ENCODE results near the gene CYP11A1. TPM values are rescaled to one million over a fixed set of nuclear protein-coding genes. Genes with fewer than 3 reads are reported as not detected.
"Not testable (repeated sequence)": the region's sequence is repeated elsewhere in the genome, so short reads cannot be mapped to it uniquely, and the experiment has no call there.

The CYP11A1 gene
- total RNA-seq, 1 donor from 2014 or later = 0.27 TPM

GRCh38 chr15:74368121-74368520 lies 675 bp upstream of the CYP11A1 start:
- TF ChIP-seq CTCF (IDR thresholded peaks at IDR 0.05; ENCODE audit: borderline replicate concordance) = no peak
- H3K27me3 ChIP-seq (ENCODE audit: low read depth) = peaks cover 58% of the 10 kb centered on the region
- intact Hi-C loops (cut with micrococcal nuclease) = no loop called here

GRCh38 chr15:74365598-74366445 lies 1.6 kb downstream of the CYP11A1 start:
- no peaks in the 10 kb centered on the region for H3K36me3 ChIP-seq
- H3K9me3 ChIP-seq (replicated peaks) = no peaks in the 10 kb centered on the region
- H3K4me3 ChIP-seq = peak overlapping the region; percentile 72
- H3K4me1 ChIP-seq = peaks cover 14% of the 10 kb centered on the region
- DNase-seq = peak; percentile 48
- H3K27me3 ChIP-seq (ENCODE audit: low read depth) = peaks cover 49% of the 10 kb centered on the region
- TF ChIP-seq CTCF (IDR thresholded peaks at IDR 0.05; ENCODE audit: borderline replicate concordance) = no peak
- intact Hi-C loops (cut with micrococcal nuclease) = no loop called here
- peak overlapping the region; percentile 40 for H3K27ac ChIP-seq (replicated peaks)

More at GRCh38 chr15:74368121-74368520, 675 bp upstream of the CYP11A1 start:
- H3K4me3 ChIP-seq = no peak overlapping the region
- H3K36me3 ChIP-seq = no peaks in the 10 kb centered on the region
- peaks cover 14% of the 10 kb centered on the region for H3K4me1 ChIP-seq
- no peak for DNase-seq
- no peaks in the 10 kb centered on the region for H3K9me3 ChIP-seq (replicated peaks)
- H3K27ac ChIP-seq (replicated peaks) = no peak overlapping the region

- no peak for TF ChIP-seq CTCF (IDR thresholded peaks at IDR 0.05; ENCODE audit: borderline replicate concordance)
- DNase-seq = no peak
- intact Hi-C loops (cut with micrococcal nuclease) = no loop called here
- Histone ChIP-seq H3K36me3 (no peaks in the 10 kb centered on the region), H3K27ac (replicated peaks) (no peak overlapping the region), H3K4me3 (peak overlapping the region; percentile 72), H3K27me3 (ENCODE audit: low read depth) (peaks cover 41% of the 10 kb centered on the region), H3K9me3 (replicated peaks) (no peaks in the 10 kb centered on the region), H3K4me1 (peaks cover 14% of the 10 kb centered on the region)
Measured at GRCh38 chr15:74364936-74365597, 2.4 kb downstream of the CYP11A1 start.

GRCh38 chr15:74362482-74362881 lies 5.0 kb downstream of the CYP11A1 start:
- H3K27me3 ChIP-seq (ENCODE audit: low read depth) = peaks cover 32% of the 10 kb centered on the region
- TF ChIP-seq CTCF (IDR thresholded peaks at IDR 0.05; ENCODE audit: borderline replicate concordance) = no peak
- no peak overlapping the region for H3K27ac ChIP-seq (replicated peaks)
- intact Hi-C loops (cut with micrococcal nuclease) = no loop called here
- H3K36me3 ChIP-seq = no peaks in the 10 kb centered on the region
- H3K4me1 ChIP-seq = peaks cover 14% of the 10 kb centered on the region
- no peaks in the 10 kb centered on the region for H3K9me3 ChIP-seq (replicated peaks)
- no peak for DNase-seq
- no peak overlapping the region for H3K4me3 ChIP-seq

- DNase-seq; H3K9me3 ChIP-seq (replicated peaks); intact Hi-C loops (cut with micrococcal nuclease); H3K4me3 ChIP-seq; H3K36me3 ChIP-seq; H3K27ac ChIP-seq (replicated peaks); H3K4me1 ChIP-seq: not testable (repeated sequence)
- H3K27me3 ChIP-seq (ENCODE audit: low read depth) = peaks cover 27% of the 10 kb centered on the region
Measured at GRCh38 chr15:74360855-74361254, 6.6 kb downstream of the CYP11A1 start.

GRCh38 chr15:74359376-74359775 lies 8.1 kb downstream of the CYP11A1 start:
- H3K36me3 ChIP-seq; H3K9me3 ChIP-seq (replicated peaks); H3K27ac ChIP-seq (replicated peaks); intact Hi-C loops (cut with micrococcal nuclease); DNase-seq; H3K4me3 ChIP-seq; H3K4me1 ChIP-seq: not testable (repeated sequence)
- peaks cover 14% of the 10 kb centered on the region for H3K27me3 ChIP-seq (ENCODE audit: low read depth)

GRCh38 chr15:74357514-74357913 lies 9.9 kb downstream of the CYP11A1 start:
- H3K4me1 ChIP-seq; H3K9me3 ChIP-seq (replicated peaks); H3K27ac ChIP-seq (replicated peaks); DNase-seq; H3K4me3 ChIP-seq; intact Hi-C loops (cut with micrococcal nuclease); H3K36me3 ChIP-seq: not testable (repeated sequence)
- H3K27me3 ChIP-seq (ENCODE audit: low read depth) = peaks cover 13% of the 10 kb centered on the region

GRCh38 chr15:74356050-74356449 lies 11.4 kb downstream of the CYP11A1 start:
- H3K4me3 ChIP-seq; H3K9me3 ChIP-seq (replicated peaks); H3K36me3 ChIP-seq; H3K27ac ChIP-seq (replicated peaks); DNase-seq; intact Hi-C loops (cut with micrococcal nuclease); H3K4me1 ChIP-seq: not testable (repeated sequence)
- H3K27me3 ChIP-seq (ENCODE audit: low read depth) = peaks cover 21% of the 10 kb centered on the region

GRCh38 chr15:74353992-74354391 lies 13.5 kb downstream of the CYP11A1 start:
- H3K27me3 ChIP-seq (ENCODE audit: low read depth) = peaks cover 25% of the 10 kb centered on the region
- H3K4me1 ChIP-seq; H3K4me3 ChIP-seq; DNase-seq; H3K27ac ChIP-seq (replicated peaks); H3K36me3 ChIP-seq; intact Hi-C loops (cut with micrococcal nuclease); H3K9me3 ChIP-seq (replicated peaks): not testable (repeated sequence)
